ENCODE results near the gene NNAT.
"Not testable (repeated sequence)": the region's sequence is repeated elsewhere in the genome, so short reads cannot be mapped to it uniquely, and the experiment has no call there.

The NNAT gene

DNA sequence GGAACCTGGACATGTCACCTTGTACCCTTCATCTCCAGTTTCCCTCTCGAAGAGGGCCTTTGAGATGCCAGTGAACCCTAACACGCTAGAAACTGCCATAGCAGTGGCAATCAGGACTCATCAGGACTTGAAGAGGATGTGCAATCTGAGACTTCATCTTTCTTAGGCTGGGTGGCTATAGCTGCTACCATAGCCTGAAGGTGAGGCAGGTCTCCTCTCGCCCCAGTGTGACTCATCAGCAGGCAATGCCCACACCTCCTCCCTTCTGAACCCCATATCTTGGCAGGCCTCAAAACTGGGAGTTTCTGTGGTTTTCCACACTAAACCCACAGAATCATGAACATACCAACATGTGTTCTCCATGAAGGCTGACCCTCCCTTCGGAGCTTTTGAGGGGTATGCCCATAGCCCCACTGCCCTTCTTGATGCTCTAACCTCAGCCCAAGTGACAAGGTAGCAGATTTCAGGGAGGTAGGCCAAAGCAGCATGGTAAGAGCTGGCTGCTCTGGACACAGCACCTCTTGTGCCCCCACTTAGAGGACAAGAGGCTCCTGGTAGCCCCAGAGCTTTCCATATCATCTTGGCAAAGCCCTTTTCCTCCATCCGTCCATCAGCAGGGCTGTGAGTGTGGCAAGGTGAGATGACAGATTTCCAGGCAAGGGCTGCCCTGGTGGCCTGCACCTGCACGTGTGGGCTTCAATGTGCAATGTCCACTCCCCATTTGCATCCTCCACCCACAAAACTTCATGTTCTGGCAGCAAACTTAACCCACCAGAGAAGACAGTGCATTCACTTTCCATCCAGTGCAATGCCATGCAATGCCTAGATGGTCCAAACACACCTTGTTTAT lies 4.0 kb downstream of the NNAT start:
- DNase-seq: peak in 2 of 5 experiments; percentile 24 to 29

- DNase-seq: no peak
Observed at GRCh38 chr20:37525810-37526209, 4.8 kb downstream of the NNAT start.

DNA sequence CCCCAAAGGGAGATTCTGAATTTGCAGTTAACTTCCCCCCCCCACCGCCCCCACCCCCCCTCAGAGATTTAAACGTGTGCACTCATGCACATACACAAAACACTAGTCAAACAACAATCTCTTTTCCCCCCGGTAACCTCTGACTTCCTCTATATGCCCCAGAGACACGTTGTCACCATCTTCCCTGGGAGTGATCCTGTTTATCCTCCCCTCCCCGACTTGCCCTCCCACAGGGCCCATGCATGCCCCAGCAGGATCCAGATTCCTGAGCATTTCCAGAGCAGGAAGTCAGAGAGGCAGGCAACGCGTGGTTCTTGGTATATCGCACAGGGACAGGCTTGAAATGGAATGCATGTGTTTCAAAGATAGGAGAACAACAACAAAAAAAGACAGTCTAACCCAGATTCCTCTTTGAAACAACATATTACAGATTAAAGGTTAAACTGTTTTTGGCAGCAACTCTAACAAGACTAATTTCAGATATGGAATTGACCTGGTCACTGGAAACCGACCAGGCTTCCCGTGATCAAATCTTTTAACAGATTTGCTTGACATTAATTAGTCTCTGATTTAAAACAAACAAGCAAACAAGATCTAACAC lies 5.3 kb downstream of the NNAT start:
- peak in 1 of 5 experiments; percentile 11 for DNase-seq

GRCh38 chr20:37526839-37527637 lies 6.0 kb downstream of the NNAT start:
- peak in 1 of 5 experiments; percentile 8 for DNase-seq

DNA sequence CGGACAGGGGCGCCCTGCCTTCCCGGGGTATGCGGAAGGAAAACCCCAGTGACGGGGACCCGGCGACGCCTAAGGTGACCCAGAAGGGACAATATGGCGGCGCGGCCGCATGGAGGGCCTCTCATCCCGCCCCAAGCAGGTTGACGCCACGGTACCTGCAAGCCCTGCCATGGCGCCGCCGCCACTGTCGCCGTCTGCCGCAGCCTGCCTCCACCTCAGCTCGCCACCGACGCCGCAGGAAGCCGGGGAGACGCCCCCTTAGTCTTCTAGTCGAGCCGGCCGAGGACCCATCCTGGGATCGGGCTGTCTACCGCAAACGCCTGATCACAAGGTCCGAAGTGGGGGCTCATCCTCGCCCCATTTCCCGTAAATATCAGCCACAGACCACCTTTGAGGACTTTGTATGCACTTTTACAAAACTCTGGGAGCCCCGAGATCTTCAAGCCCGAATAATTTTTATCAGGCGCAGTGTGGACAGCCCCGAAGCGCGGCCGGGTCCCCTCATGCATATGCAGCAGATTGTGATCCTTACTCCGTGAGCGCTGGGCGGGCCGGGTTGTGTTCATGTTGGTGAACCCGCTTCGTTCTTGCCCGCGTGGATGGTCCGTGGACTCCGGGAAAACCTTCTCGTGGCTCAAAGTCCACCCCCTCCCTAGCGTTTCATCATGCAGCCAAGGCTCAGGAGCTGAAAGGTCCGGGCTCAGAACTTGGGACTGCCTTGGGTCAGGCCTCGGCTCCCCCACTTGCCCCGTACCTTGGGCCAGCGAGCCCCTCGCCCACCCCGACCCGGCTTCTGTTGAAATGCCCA lies 6.8 kb downstream of the NNAT start, which contains the start of gene BLCAP:
TSS of gene BLCAP (minus strand) at position 239 of the 808 bp plus-strand sequence. CDS start 8,702 bp downstream, outside the sequence.
- DNase-seq: peak; percentile 85 to 96 (median 93)

DNA sequence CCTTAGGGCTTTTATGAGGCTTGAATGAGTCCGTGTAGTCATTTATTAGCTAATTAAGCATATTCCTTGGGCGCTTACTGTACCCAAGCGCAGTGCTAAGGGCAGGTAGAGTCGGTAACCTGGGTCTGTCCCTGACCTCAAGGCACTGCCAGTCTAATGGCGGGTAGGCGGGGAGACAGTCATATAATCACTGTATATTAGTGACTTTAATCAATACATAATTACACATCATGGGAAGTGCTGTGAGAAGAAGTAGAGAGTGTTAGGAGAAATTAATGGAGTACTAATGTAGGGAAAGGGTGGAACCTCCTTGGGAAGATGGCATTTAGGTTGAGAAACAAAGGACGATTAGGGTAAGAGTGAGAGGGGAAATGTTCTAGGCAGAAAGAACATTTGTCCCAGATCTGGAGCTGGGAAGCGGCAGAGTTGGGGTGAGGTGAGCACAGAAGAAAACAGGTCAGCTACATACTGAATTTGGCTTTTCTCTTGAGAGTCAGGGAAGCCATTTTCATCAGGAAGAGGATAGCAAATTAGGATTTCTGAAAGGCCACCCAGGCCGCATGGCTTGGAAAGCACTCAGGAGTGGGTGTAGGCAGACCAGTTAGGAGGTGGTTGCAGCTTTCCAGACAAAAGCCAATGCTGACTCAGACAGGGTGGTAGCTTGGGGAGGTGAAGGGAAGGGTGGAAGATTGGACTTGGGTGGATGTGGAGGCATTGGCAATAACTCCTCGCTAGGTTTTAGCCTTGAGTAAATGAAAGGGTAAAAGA lies 7.6 kb downstream of the NNAT start:
- no peak for DNase-seq

DNA sequence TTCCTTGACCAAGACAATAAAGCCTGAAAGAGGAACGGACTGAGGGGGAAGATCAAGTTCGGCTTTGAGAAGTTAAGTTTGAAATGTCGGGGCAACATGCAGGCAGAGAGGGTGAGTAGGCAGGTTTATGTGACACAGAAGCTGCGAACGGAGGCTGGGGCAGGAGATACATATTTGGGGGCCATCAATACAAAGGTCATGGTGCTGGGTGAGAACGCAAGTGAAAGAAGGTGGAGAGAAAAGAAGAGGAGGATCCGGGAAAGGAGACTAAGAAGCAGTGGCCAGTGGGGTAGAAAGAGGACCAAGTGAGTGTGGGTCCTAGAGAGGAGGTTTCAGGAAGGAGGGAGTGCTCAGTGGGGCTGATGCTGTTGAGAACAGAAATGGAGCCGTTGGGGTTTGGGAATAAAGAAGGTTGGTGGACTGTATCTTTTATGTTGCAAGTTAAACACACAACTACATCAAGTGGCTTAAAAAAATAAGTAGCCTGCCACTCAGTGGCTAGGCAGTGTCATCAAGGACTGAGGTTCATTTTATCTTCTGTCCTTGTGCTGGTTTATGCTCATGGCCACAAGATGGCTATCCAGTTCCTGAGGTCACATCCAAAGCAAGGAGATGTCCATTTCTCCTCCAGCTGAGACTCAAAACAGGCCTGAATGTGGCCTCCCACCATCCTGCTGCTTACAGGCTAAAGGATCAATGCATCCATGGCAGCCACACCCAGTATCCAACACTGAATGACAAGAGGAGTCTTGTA lies 8.3 kb downstream of the NNAT start:
- DNase-seq: no peak

DNA sequence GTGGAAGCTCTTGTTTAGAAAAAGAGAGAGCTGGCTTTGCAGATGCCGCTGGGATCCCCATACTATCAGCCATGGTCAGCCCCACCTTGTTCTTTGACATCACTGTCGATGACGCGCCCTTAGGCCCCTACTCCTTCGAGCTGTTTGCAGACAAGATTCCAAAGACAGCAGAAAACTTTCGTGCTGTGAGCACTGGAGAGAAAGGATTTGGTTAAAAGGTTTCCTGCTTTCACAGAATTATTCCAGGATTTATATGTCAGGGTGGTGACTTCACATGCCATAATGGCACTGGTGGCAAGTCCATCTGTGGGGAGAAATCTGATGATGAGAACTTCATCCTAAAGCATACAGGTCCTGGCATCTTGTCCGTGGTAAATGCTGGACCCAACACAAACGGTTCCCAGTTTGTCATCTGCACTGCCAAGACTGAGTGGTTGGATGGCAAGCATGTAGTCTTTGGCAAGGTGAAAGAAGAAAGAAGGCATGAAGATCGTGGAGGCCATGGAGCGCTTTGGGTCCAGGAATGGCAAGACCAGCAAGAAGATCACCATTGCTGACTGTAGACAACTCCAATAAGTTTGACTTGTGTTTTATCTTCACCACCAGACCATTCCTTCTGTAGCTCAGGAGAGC lies 9.0 kb downstream of the NNAT start:
- DNase-seq: no peak

GRCh38 chr20:37530696-37531095 lies 9.6 kb downstream of the NNAT start:
- no peak for DNase-seq

DNA sequence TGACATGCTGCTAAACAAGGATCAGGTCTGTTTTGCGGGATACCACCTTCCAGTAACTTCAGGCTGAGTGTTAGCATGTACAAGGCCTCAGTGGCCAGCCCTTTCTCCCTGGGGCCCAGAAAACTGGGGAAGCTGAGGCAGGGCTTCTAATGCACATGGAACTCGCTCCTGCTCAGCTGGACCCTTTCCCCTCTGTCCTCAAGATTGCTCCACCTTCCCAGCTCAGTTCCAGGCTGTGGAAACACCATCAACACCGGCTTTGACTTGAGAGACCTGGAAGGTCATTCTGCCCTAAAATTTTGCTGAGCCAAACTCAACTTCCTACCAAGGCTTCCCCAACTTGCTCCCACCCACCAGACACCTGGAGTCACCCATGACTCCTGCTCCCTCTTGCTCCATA lies 10.8 kb downstream of the NNAT start:
- DNase-seq: no peak

DNA sequence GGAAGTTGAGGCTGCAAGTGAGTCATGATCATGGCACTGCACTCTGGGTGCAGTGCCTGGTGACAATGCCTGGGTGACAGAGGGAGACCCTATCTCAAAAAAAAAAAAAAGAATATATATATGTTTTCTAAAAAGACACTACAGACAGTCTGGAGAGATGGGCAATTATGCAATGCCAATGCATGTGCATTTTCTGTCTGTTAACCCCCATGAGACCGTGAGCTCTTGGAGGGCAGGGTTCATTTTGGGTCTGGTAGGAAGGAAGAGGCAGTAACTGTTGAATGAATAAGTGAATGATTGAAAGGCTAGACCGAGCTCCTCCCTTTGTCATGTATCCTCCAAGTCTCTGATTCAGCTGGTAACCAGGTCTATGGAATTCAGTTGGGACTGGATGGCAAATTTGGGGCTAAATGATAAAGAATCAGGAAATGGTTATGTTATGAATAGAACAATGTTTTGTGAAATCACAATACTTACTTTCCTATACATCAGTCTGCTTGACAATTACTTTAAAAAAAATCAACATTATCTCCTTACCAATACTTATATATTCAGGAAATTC lies 12.2 kb downstream of the NNAT start:
- no peak for DNase-seq

DNA sequence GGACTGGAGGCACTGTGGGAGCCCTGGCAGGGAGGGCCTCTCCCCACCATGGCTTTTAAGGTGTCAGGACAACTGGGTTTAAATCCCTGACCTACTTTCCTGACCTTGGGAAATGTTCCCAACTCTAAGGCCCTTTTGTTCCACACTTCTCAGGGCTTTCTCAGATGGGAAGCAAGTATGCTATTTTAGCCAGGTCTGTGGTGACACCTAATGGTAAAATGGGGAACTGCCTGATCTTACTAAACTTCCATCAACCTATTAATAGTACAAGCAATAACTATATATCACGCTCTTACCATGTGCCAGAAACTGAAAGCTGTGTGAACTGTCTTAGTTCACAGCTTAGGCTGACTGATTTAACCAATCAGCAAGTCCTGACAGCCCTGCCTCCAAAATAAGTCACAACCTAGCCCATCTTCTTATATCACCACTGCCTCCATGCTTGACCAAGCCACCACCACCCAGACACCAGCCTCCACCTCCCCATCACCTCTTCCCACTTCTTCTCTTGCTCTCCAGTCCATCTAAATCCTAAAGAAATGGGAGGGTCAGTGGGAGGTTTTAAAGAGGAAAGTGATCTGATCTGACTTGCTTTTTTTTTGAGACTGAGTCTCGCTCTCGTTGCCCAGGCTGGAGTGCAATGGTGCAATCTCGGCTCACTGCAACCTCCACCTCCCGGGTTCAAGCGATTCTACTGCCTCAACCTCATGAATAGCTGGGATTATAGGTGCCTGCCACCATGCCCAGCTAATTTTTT lies 13.5 kb downstream of the NNAT start:
- DNase-seq: peak in 2 of 5 experiments; percentile 48 to 67

DNA sequence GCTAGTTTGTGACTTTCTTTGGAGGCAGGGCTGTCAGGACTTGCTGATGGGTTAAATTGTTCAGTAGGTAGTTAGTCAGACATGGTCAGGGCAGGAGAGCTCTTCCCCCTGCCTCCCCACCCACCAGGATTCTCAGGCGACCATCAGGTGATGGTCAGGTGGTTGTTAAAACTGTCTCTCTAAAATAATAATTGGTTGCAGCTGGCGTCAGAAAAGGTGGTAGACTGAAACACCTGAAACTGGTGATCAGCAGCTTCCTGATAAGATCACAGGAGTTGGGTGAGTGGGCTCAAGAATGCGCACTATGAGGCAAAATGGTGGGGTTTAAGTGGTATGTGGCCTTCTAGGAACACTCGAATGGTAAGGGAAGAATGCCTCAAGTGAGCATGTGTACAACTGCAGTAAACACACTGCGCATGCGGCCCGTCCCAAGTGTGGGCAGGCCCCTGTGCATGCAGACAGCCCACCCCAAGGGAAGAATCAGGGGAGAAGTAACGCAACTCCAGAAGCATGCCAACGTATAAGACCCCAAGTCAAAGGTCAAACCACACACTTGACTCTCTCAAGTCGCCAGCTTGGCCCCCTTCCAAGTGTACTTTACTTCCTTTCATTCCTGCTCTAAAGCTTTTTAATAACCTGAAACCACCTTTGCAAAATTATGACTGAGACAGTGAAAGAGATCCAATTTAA lies 14.5 kb downstream of the NNAT start:
- DNase-seq: no peak

DNA sequence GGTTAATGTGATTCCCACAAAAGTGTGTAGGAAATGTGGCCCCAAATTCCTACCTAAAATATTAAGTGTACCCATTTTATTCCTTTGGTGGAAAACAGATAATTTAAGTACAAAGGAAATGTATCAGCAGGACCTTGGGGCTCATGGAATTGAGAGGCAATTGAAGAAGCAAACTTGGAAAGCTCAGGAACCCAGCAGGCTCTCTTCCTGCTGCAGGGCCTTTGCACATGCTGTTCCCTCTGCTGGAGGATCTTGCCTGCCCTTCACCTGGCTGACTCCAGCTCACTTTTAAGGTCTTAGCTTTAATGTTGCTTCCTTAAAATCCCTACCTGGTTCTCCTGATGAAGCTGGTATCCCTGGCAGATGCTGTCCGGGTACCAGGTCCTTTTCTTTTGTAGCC lies 16.5 kb downstream of the NNAT start:
- no peak for DNase-seq

DNA sequence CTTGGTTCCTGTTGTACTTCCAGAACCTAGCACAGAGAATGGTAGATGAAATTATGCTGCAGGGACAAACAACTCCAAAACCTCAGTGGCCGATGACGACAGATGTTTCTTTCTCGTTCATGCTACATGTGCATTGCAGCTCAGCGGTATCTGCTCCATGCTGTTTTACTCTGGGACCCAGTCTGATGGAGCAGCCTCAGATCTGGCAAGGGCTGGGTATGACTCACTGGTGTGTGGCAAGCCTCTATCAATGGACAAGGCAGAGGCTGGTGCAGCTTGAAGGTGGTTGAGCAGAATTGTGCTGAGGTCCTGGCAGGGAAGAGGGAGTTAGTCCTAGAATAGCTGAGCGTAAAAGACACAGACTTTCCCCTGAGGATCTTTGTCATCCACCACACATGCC lies 17.0 kb downstream of the NNAT start:
- no peak for DNase-seq

DNA sequence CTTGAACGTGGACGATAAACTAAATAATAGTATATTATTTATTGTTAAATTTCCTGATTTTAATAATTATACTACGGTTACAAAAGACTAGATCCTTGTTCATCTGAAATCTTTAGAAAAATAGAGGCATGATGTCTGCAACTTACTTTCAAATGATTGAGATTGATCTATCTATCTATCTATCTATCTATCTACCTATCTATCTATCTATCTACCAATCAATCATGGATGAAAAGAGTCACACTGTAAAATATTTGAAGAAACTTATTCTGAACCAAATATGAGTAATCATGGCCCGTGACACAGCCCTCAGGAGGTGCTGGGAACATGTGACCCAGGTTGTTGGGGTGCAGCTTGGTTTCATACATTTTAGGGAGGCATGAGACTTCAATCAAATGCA lies 18.4 kb downstream of the NNAT start:
- DNase-seq: no peak

DNA sequence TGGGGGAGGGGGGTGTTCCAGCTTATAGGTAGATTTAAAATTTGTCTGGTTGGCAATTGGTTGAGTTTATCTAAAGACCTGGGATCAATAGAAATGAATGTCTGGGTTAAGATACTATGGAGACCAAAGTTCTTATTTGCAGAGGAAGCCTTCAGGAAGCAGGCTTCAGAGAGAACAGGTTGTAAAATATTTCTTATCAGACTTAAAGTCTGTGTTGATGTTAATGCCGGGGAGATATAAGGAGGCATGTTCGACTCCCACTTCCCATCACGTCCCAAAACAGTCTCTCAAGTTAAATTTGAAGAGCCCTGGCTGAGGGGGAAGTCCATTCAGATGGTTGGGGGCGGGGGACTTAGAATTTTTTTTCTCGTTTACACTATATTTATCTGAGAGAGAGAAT lies 19.0 kb downstream of the NNAT start:
- no peak for DNase-seq

GRCh38 chr20:37540838-37541237 lies 19.8 kb downstream of the NNAT start:
- not testable (repeated sequence) for DNase-seq

DNA sequence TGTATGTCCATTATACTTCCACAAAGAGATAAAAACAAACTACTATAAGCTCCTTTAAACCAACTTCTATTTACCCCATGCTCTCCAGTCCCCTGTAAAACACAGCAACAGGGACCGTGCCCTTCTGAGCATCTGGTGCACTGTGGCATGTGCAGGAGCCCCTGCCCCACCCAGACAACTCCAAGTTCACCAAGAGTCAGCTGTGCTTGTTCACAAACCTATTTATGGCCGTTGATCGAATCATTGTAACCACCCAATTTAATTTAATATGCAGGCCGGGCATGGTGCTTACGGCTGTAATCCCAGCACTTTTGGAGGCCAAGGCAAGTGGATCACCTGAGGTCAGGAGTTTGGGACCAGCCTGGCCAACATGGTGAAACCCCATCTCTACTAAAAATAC lies 20.3 kb downstream of the NNAT start:
- no peak for DNase-seq

Data from T-helper 2 cell (primary cell).